ENCODE data around the gene NUP93. TPM values are rescaled to one million over a fixed set of nuclear protein-coding genes. Genes with fewer than 3 reads are reported as not detected.

The NUP93 gene
- total and polyA plus RNA-seq, 5 experiments from 2014 or later: 66.6 to 104 (median 82.5) TPM

GRCh38 chr16:56690420-56691122, 39.4 kb upstream of the NUP93 start:
- H3K9me3 Mint-ChIP-seq: peaks cover 0 to 6% (median 3%) of the 10 kb centered on the region in 9 donors
- H3K4me3 Mint-ChIP-seq: no peak overlapping the region
- H3K4me1 Mint-ChIP-seq: no peaks in the 10 kb centered on the region
- ATAC-seq (no peak), DNase-seq (no peak)
- H3K27ac Mint-ChIP-seq: no peak overlapping the region
- POLR2A ChIA-PET: interaction anchor here (0.5 kb wide), 1 partner anchor 11 kb away, joined by 4 read pairs; no protein-coding TSS in a partner anchor
- H3K27me3 Mint-ChIP-seq: no peaks in the 10 kb centered on the region
- H3K36me3 Mint-ChIP-seq: peaks cover 4 to 12% (median 5%) of the 10 kb centered on the region in 3 donors

GRCh38 chr16:56691885-56692284, 38.0 kb upstream of the NUP93 start:
- DNase-seq (peak in 1 of 10 donors; percentile 23), ATAC-seq (no peak)
- peaks cover 0 to 2% (median 0%) of the 10 kb centered on the region in 3 donors for H3K36me3 Mint-ChIP-seq
- POLR2A ChIA-PET: no interaction called here
- H3K4me3 Mint-ChIP-seq: no peak overlapping the region
- H3K27ac Mint-ChIP-seq: peak overlapping the region in 1 of 10 donors; percentile 41
- H3K27me3 Mint-ChIP-seq: no peaks in the 10 kb centered on the region
- H3K4me1 Mint-ChIP-seq: no peaks in the 10 kb centered on the region
- H3K9me3 Mint-ChIP-seq: peaks cover 0 to 2% (median 0%) of the 10 kb centered on the region in 9 donors

GRCh38 chr16:56695246-56695645, 34.7 kb upstream of the NUP93 start:
- Mint-ChIP-seq H3K4me1 (no peaks in the 10 kb centered on the region), H3K27me3 (no peaks in the 10 kb centered on the region), H3K9me3 (peaks cover 0 to 5% (median 0%) of the 10 kb centered on the region in 9 donors), H3K4me3 (no peak overlapping the region), H3K36me3 (no peaks in the 10 kb centered on the region), H3K27ac (no peak overlapping the region)
- POLR2A ChIA-PET: interaction anchor here (1.1 kb wide), 1 partner anchor 12 kb away, joined by 4 read pairs; no protein-coding TSS in a partner anchor
- ATAC-seq: no peak
- peak in 1 of 10 donors; percentile 51 for DNase-seq

GRCh38 chr16:56697456-56698155, 32.3 kb upstream of the NUP93 start:
- no peak overlapping the region for H3K4me3 Mint-ChIP-seq
- POLR2A ChIA-PET: interaction anchor here (0.6 to 1.2 kb wide), 2 partner anchors 14 to 81 kb away, joined by 3 to 5 read pairs; no protein-coding TSS in a partner anchor
- no peak for ATAC-seq
- peaks cover 0 to 11% (median 10%) of the 10 kb centered on the region in 4 donors for H3K4me1 Mint-ChIP-seq
- no peak overlapping the region for H3K27ac Mint-ChIP-seq
- no peaks in the 10 kb centered on the region for H3K36me3 Mint-ChIP-seq
- H3K27me3 Mint-ChIP-seq: no peaks in the 10 kb centered on the region
- H3K9me3 Mint-ChIP-seq: peaks cover 0 to 5% (median 0%) of the 10 kb centered on the region in 9 donors
- no peak for DNase-seq

- H3K4me1 Mint-ChIP-seq: peaks cover 0 to 15% (median 12%) of the 10 kb centered on the region in 4 donors
- peaks cover 0 to 5% (median 0%) of the 10 kb centered on the region in 9 donors for H3K9me3 Mint-ChIP-seq
- no peaks in the 10 kb centered on the region for H3K36me3 Mint-ChIP-seq
- DNase-seq (no peak), ATAC-seq (no peak)
- POLR2A ChIA-PET: interaction anchor here (0.6 to 2.6 kb wide), 5 partner anchors 7 to 180 kb away, joined by 4 to 18 read pairs (median 7); partner anchors contain the start of gene MT1X
- H3K27me3 Mint-ChIP-seq: no peaks in the 10 kb centered on the region
- H3K27ac Mint-ChIP-seq: peak overlapping the region in 3 of 10 donors; percentile 6 to 30 (median 29)
- no peak overlapping the region for H3K4me3 Mint-ChIP-seq
Measured at GRCh38 chr16:56700195-56700594, 29.7 kb upstream of the NUP93 start.

DNA sequence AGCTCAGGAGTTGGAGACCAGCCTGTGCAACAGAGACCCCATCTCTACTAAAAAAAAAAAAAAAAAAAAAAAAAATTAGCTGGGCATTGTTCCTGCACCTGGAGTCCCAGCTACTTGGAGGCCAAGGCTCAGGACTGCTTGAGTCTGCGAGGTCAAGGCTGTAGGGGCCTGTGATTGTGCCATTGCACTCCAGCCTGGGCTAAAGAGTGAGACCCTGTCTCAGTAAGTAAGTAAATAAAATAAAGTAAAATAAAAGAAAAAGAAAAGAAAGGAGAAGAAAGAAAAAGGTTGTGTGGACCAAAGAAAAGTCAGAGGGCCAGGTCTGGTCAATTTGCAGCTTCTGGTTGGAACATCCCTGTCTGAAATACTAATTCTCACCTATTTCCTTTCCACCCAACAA, 29.3 kb upstream of the NUP93 start:
- H3K4me1 Mint-ChIP-seq: peaks cover 2 to 19% (median 15%) of the 10 kb centered on the region in 4 donors
- no peak for ATAC-seq

DNA sequence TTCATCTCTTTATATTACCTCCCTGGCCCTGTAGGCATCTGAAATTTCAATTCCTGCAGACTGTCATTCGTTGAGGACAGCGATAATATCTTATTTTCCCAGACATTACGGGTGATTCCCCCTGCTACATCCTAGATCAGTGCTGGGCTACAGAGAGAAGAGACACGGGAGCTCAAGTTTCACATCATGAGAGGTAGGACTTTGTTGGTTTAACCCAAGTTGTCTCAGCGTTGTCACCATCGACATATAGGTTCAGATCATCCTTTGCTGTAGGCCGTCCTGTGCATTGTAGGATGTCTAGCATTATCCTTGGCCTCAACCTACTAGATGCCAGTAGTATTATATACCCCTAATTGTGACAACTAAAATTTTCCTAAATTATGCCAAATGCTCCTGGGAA, 28.4 kb upstream of the NUP93 start:
- no peak overlapping the region for H3K4me3 Mint-ChIP-seq
- no peaks in the 10 kb centered on the region for H3K36me3 Mint-ChIP-seq
- POLR2A ChIA-PET: interaction anchor here (0.7 to 3.4 kb wide), 16 partner anchors 9 to 187 kb away, joined by 3 to 21 read pairs (median 4); partner anchors contain the start of genes BBS2, MT1F, MT1X and MT2A
- H3K4me1 Mint-ChIP-seq: peaks cover 3 to 21% (median 17%) of the 10 kb centered on the region in 4 donors
- DNase-seq: no peak
- H3K9me3 Mint-ChIP-seq: peaks cover 0 to 5% (median 0%) of the 10 kb centered on the region in 9 donors
- no peaks in the 10 kb centered on the region for H3K27me3 Mint-ChIP-seq
- ATAC-seq: no peak
- peak overlapping the region in 9 of 10 donors; percentile 30 to 85 (median 65) for H3K27ac Mint-ChIP-seq

More for the DNA sequence above, 29.3 kb upstream of the NUP93 start:
- Mint-ChIP-seq H3K9me3 (peaks cover 0 to 5% (median 0%) of the 10 kb centered on the region in 9 donors), H3K27me3 (no peaks in the 10 kb centered on the region), H3K36me3 (no peaks in the 10 kb centered on the region), H3K4me3 (no peak overlapping the region), H3K27ac (peak overlapping the region in 1 of 10 donors; percentile 30)
- POLR2A ChIA-PET: interaction anchor here (0.6 to 3.4 kb wide), 6 partner anchors 8 to 180 kb away, joined by 4 to 21 read pairs (median 12); partner anchors contain the start of genes MT1X and MT2A
- no peak for DNase-seq

- Mint-ChIP-seq H3K9me3 (peaks cover 0 to 2% (median 0%) of the 10 kb centered on the region in 9 donors), H3K36me3 (no peaks in the 10 kb centered on the region), H3K27me3 (no peaks in the 10 kb centered on the region), H3K4me1 (peaks cover 3 to 31% (median 20%) of the 10 kb centered on the region in 4 donors), H3K27ac (peak overlapping the region in 2 of 10 donors; percentile 15 to 72), H3K4me3 (no peak overlapping the region)
- POLR2A ChIA-PET: interaction anchor here (1.0 to 3.4 kb wide), 5 partner anchors 26 to 189 kb away, joined by 3 to 21 read pairs (median 5); partner anchors contain the start of genes MT1F and MT2A
- ATAC-seq: no peak
- DNase-seq: no peak
Measured at GRCh38 chr16:56702836-56703235, 27.1 kb upstream of the NUP93 start.

DNA sequence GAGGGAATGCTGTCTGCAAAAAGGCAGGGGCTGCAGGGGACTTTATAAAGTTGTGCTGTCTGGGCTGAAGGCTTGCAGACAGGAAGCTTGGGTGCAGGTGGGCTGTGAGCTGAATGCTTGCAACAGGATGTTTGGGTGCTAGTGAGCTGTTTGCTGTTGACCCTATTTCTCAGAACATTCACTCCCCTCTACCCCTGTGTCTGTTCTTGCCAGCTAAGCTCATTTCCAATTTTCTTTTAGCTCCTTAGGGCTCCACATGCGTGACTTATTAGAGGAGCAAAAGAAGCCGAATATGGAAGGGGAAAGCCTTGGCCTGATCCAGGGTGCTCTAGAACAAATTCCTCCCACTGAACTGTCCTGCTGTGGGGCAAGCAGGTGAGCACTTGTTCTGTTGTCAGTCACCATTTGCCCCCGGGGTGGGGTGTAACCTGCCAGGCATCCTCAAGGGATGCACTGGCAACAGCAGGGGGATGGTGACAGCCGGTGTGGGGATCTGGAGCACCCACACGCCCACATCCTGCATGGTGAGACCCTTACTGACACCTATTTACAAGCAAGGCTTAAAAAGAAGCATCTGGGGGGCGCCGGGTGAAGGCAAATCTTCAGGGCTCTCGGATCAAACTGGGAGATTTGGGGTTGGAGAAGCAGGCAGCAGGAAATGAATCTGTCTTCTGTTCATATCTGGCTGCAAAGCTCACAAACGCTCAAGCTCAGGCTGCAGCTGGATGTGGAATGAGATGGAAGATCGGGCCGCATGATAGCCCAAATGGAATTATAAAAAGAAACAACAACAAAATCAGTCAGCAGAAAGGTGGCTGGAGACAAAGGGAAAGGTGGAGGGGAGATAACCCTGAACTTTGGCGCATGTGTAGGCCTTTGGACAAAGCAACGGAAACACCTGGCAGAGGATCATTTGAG, 21.1 kb upstream of the NUP93 start:
- DNase-seq: peak; percentile 14 to 73 (median 51)
- Mint-ChIP-seq H3K9me3 (no peaks in the 10 kb centered on the region), H3K4me3 (peak overlapping the region; percentile 88 to 97 (median 93)), H3K36me3 (peaks cover 0 to 1% (median 0%) of the 10 kb centered on the region in 3 donors), H3K27me3 (no peaks in the 10 kb centered on the region), H3K4me1 (peaks cover 28 to 67% (median 48%) of the 10 kb centered on the region in 4 donors), H3K27ac (peak overlapping the region; percentile 92 to 99 (median 96))
- ATAC-seq: peak; percentile 91 to 92
- POLR2A ChIA-PET: interaction anchor here (0.6 to 3.4 kb wide), 32 partner anchors 10 to 425 kb away, joined by 3 to 29 read pairs (median 4); partner anchors contain the start of genes BBS2, HERPUD1, MT1F and MT1X

- ATAC-seq: no peak
- H3K4me3 Mint-ChIP-seq: peak overlapping the region; percentile 88 to 97 (median 93)
- peaks cover 28 to 67% (median 48%) of the 10 kb centered on the region in 4 donors for H3K4me1 Mint-ChIP-seq
- H3K9me3 Mint-ChIP-seq: no peaks in the 10 kb centered on the region
- peaks cover 0 to 3% (median 2%) of the 10 kb centered on the region in 3 donors for H3K36me3 Mint-ChIP-seq
- peak overlapping the region; percentile 92 to 99 (median 96) for H3K27ac Mint-ChIP-seq
- POLR2A ChIA-PET: interaction anchor here (0.6 to 3.4 kb wide), 23 partner anchors 9 to 280 kb away, joined by 3 to 29 read pairs (median 6); partner anchors contain the start of genes BBS2, HERPUD1, MT1F and MT1X
- DNase-seq: no peak
- no peaks in the 10 kb centered on the region for H3K27me3 Mint-ChIP-seq
Measured at GRCh38 chr16:56709443-56710040, 20.4 kb upstream of the NUP93 start.

GRCh38 chr16:56710181-56710737, 19.7 kb upstream of the NUP93 start:
- Mint-ChIP-seq H3K4me3 (peak overlapping the region; percentile 88 to 97 (median 93)), H3K36me3 (peaks cover 0 to 3% (median 2%) of the 10 kb centered on the region in 3 donors), H3K9me3 (no peaks in the 10 kb centered on the region), H3K4me1 (peaks cover 28 to 63% (median 46%) of the 10 kb centered on the region in 4 donors), H3K27me3 (no peaks in the 10 kb centered on the region), H3K27ac (peak overlapping the region; percentile 92 to 99 (median 96))
- POLR2A ChIA-PET: interaction anchor here (0.6 to 3.4 kb wide), 5 partner anchors 8 to 133 kb away, joined by 3 to 29 read pairs (median 13); partner anchors contain the start of gene NUP93
- DNase-seq (no peak), ATAC-seq (no peak)

All from naive thymus-derived CD8-positive, alpha-beta T cell (primary cell).